IMR-90 (cell line): ENCODE results near the gene CIAO2B. TPM values are rescaled to one million over a fixed set of nuclear protein-coding genes. Genes with fewer than 3 reads are reported as not detected.

Experiments used
- ATAC-seq: fragments of 200-7000 bp; cut with Tn5 transposase; 2 replicates; pipeline ENCODE4 v1.9.1; 2020; ENCODE audit warnings: low read depth, mild to moderate bottlenecking, moderate library complexity
- BruUV-seq: library from RNA; stranded (reverse); fragments of 400-500 nt; replicated peaks from 2 replicates; lab custom pipeline; 2021; lab: Mats Ljungman, UMichigan
- CTCF ChIA-PET: fragments of 300-600 bp; formaldehyde crosslinking; extraction: SDS; loops from one replicate; lab custom pipeline; 2021; ENCODE audit warnings: antibody characterized with exemption; lab: Yijun Ruan, JAX
- POLR2A ChIA-PET: fragments of 300-600 bp; sonication (Branson Sonifier 250); formaldehyde crosslinking; loops from one replicate; lab custom pipeline; 2022; ENCODE audit warnings: antibody characterized with exemption; ENCODE audit not compliant: unreplicated experiment; lab: Charles Lee
- DNase-seq: peaks from one replicate; pipeline ENCODE4 v3.0.0; 2013
- H2AFZ ChIP-seq: replicated peaks from 2 replicates; pipeline ENCODE3; 2013; ENCODE audit warnings: low read length, mild to moderate bottlenecking; ENCODE audit not compliant: poor library complexity
- H2AK5ac ChIP-seq: 2 replicates; pipeline ENCODE4 v1.6.1; 2013; ENCODE audit warnings: low read depth, low read length, inconsistent platforms
- H2AK9ac ChIP-seq: replicated peaks from 2 replicates; pipeline ENCODE3; 2013; ENCODE audit warnings: mild to moderate bottlenecking, low read depth, low read length, moderate library complexity; ENCODE audit not compliant: poor library complexity
- H2BK120ac ChIP-seq: 2 replicates; pipeline ENCODE4 v1.6.1; 2013; ENCODE audit warnings: low read depth, low read length, inconsistent platforms
- H2BK15ac ChIP-seq: 3 replicates; pipeline ENCODE4 v1.6.1; 2013; ENCODE audit warnings: low read depth, low read length, inconsistent platforms
- H2BK20ac ChIP-seq: 2 replicates; pipeline ENCODE4 v1.6.1; 2013; ENCODE audit warnings: low read depth, mild to moderate bottlenecking, inconsistent platforms, low read length, moderate library complexity
- H2BK5ac ChIP-seq: 2 replicates; pipeline ENCODE4 v1.6.1; 2013; ENCODE audit warnings: mild to moderate bottlenecking, low read depth, low read length, inconsistent platforms; ENCODE audit not compliant: poor library complexity, severe bottlenecking
- H3K14ac ChIP-seq: replicated peaks from 2 replicates; pipeline ENCODE4 v1.6.1; 2013; ENCODE audit warnings: low read depth, low read length, inconsistent platforms
- H3K18ac ChIP-seq: 2 replicates; pipeline ENCODE4 v1.6.1; 2013; ENCODE audit warnings: low read depth, low read length, control low read depth
- H3K23ac ChIP-seq: 2 replicates; pipeline ENCODE4 v1.6.1; 2013; ENCODE audit warnings: low read depth, low read length, inconsistent platforms
- H3K27ac ChIP-seq: 2 replicates; pipeline ENCODE4 v1.5.1; 2013; ENCODE audit warnings: mild to moderate bottlenecking, control low read depth, low read length; ENCODE audit not compliant: insufficient read depth
- H3K27me3 ChIP-seq: 2 replicates; pipeline ENCODE4 v1.6.1; 2013; ENCODE audit warnings: low read length; ENCODE audit not compliant: control insufficient read depth, insufficient read depth
- H3K36me3 ChIP-seq: 2 replicates; pipeline ENCODE4 v1.6.1; 2013; ENCODE audit warnings: low read length, mixed read lengths; ENCODE audit not compliant: control insufficient read depth, insufficient read depth
- H3K4ac ChIP-seq: 2 replicates; pipeline ENCODE4 v1.6.1; 2013; ENCODE audit warnings: low read depth, low read length, inconsistent platforms
- H3K4me1 ChIP-seq: 2 replicates; pipeline ENCODE4 v1.6.1; 2013; ENCODE audit warnings: low read length, mixed read lengths; ENCODE audit not compliant: control insufficient read depth, insufficient read depth
- H3K4me2 ChIP-seq: 2 replicates; pipeline ENCODE4 v1.6.1; 2013; ENCODE audit warnings: low read depth, mild to moderate bottlenecking, control low read depth, low read length, moderate library complexity
- H3K4me3 ChIP-seq: 2 replicates; pipeline ENCODE4 v1.5.1; 2013; ENCODE audit warnings: low read depth, mild to moderate bottlenecking, control low read depth, low read length, moderate library complexity; ENCODE audit not compliant: insufficient read depth
- H3K56ac ChIP-seq: 2 replicates; pipeline ENCODE4 v1.6.1; 2013; ENCODE audit warnings: low read length, inconsistent platforms; ENCODE audit not compliant: insufficient read depth; ENCODE audit errors: extremely low read depth
- H3K79me1 ChIP-seq, 2 experiments: 2 replicates each; pipeline ENCODE4 v1.6.1; 2013; ENCODE audit warnings: low read length in 2 of 2, inconsistent platforms in 1 of 2, low read depth in 1 of 2
- H3K9ac ChIP-seq: 2 replicates; pipeline ENCODE4 v1.6.1; 2013; ENCODE audit warnings: low read depth, low read length, control low read depth
- H3K9me1 ChIP-seq: 2 replicates; pipeline ENCODE4 v1.6.1; 2013; ENCODE audit warnings: low read length, inconsistent platforms; ENCODE audit not compliant: insufficient read depth
- H3K9me3 ChIP-seq: 2 replicates; pipeline ENCODE4 v1.6.1; 2013; ENCODE audit warnings: low read length; ENCODE audit not compliant: control insufficient read depth, insufficient read depth
- H4K20me1 ChIP-seq: 2 replicates; pipeline ENCODE4 v1.6.1; 2013; ENCODE audit warnings: low read length, inconsistent platforms; ENCODE audit not compliant: insufficient read depth
- H4K5ac ChIP-seq: 2 replicates; pipeline ENCODE4 v1.6.1; 2013; ENCODE audit warnings: mild to moderate bottlenecking, low read depth, low read length, control low read depth
- H4K8ac ChIP-seq, 2 experiments: 2 replicates each; pipeline ENCODE4 v1.6.1; 2013; ENCODE audit warnings: low read depth in 2 of 2, low read length in 2 of 2, control low read depth in 1 of 2, inconsistent platforms in 1 of 2
- H4K91ac ChIP-seq: 2 replicates; pipeline ENCODE4 v1.6.1; 2013; ENCODE audit warnings: low read depth, low read length, inconsistent platforms; ENCODE audit not compliant: insufficient read depth
- FOS ChIP-seq: fragments of 150-350 bp; IDR thresholded peaks from 2 replicates; pipeline ENCODE4 v1.6.1; 2016; ENCODE audit warnings: low read depth, low read length
- MAFK ChIP-seq: IDR thresholded peaks from 2 replicates; pipeline ENCODE4 v1.6.1; 2012; ENCODE audit warnings: low read depth, low read length, improper control_type of control experiment
- MXI1 ChIP-seq: IDR thresholded peaks from 2 replicates; pipeline ENCODE4 v1.6.1; 2012; ENCODE audit warnings: low read depth, mild to moderate bottlenecking, low read length, moderate library complexity, borderline replicate concordance
- RAD21 ChIP-seq: IDR thresholded peaks from 2 replicates; pipeline ENCODE4 v1.6.1; 2012; ENCODE audit warnings: low read length, improper control_type of control experiment
- WGBS, 2 experiments: methylation state at CpG; one replicate each; pipeline versions ENCODE4 v1.1.5 to v1.1.7; 2013; ENCODE audit warnings: missing lambda C conversion rate in 2 of 2; ENCODE audit not compliant: insufficient read length in 1 of 2; ENCODE audit errors: extremely low coverage in 2 of 2; 5-methylcytosine and 5-hydroxymethylcytosine counted together
- dilution Hi-C: fragments of 300-500 bp; cut with HindIII; formaldehyde crosslinking; loops from one replicate; pipeline ENCODE4 v1.14.3; 2018; ENCODE audit warnings: low sequenced_read_pairs; ENCODE audit not compliant: unreplicated experiment
- in situ Hi-C: fragments of 300-500 bp; cut with MboI; formaldehyde crosslinking; loops from 3 replicates; pipeline ENCODE4 v1.14.3; 2019; ENCODE audit warnings: low sequenced_read_pairs, inconsistent platforms, mixed read lengths
- intact Hi-C: fragments of 100-400 bp; cut with micrococcal nuclease; formaldehyde crosslinking; loops from 2 replicates; pipeline ENCODE4 v1.10.0; 2022
- polyA plus RNA-seq, 3 experiments: library from polyadenylated mRNA; depleted of rRNA; stranded (reverse); fragments of >200 nt; gene quantifications; 2 replicates each; pipeline ENCODE4 v1.2.3, GENCODE V29; 2012; ENCODE audit warnings: low replicate concordance in 1 of 3
- total RNA-seq: library from RNA; depleted of rRNA; stranded (reverse); fragments of >200 nt; gene quantifications from 2 replicates; pipeline ENCODE4 v1.2.3, GENCODE V29; 2012

The CIAO2B gene
- total and polyA plus RNA-seq, 2 of the 4 experiments (the other 2 are of a cell fraction), result 148 to 234 TPM

DNA sequence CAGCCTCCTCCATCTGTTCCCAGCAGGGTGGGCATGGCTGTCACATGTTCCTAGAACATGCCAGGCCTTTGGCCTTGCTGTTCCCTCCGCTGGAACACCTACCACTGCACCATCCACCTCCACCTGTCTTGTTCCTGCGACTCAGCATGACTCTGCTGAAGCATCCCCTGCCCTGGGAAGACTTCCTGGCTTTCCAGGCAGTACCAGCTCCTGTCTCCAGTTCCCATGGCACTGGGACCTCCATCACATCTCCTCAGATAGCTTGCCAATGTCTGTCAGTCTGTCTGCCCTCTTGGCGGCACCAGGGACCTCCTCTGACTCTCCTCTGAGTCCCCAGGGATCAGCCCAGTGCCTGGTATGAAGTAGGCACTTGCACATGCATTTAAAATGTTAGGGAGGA, 38.2 kb downstream of the CIAO2B start:
- intact Hi-C loops, result loop anchor here (1.0 to 10.0 kb wide), 4 partner anchors 31 to 259 kb away; partner anchors contain the start of genes B3GNT9, CES2, CIAO2B and FBXL8
- Histone ChIP-seq H3K4me1 (peaks cover 23% of the 10 kb centered on the region), H4K5ac (peak overlapping the region; percentile 44; the same call in 1 of the 2 replicates), H3K4me3 (no peak overlapping the region), H3K18ac (no peak overlapping the region), H2AFZ (no peak overlapping the region), H3K9me3 (no peaks in the 10 kb centered on the region), H3K27ac (no peak overlapping the region), H3K36me3 (peaks cover 4% of the 10 kb centered on the region; the same call in 1 of the 2 replicates), H3K27me3 (no peaks in the 10 kb centered on the region), H2BK120ac (no peak overlapping the region), H2AK5ac (peak overlapping the region; percentile 82), H3K9me1 (peaks cover 20% of the 10 kb centered on the region), H3K4me2 (no peak overlapping the region), H2BK20ac (no peak overlapping the region), H3K9ac (no peak overlapping the region), H3K79me1 (no peaks in the 10 kb centered on the region; a peak in 2 of 4 replicates), H2BK5ac (no peak overlapping the region), H3K4ac (0 out of 2 replicates have a peak overlapping the region, but pooled peaks have one; percentile 19), H2AK9ac (peak overlapping the region; percentile 42), H4K91ac (no peak overlapping the region), H4K20me1 (no peaks in the 10 kb centered on the region), H3K14ac (no peak overlapping the region), H3K23ac (no peak overlapping the region), H3K56ac (no peak overlapping the region), H2BK15ac (no peak overlapping the region), H4K8ac (no peak overlapping the region)
- no peak for DNase-seq
- no TSS peak for BruUV-seq
- dilution Hi-C loops, result no loop called here
- no peak for TF ChIP-seq FOS
- no peak for TF ChIP-seq RAD21
- no peak for TF ChIP-seq MAFK
- TF ChIP-seq MXI1, result no peak
- in situ Hi-C loops, result loop anchor here (5.0 kb wide), 1 partner anchor 36 kb away; the partner anchor contains the start of gene CIAO2B
- ChIA-PET CTCF (interaction anchor here (0.8 to 1.8 kb wide), 4 partner anchors 10 to 51 kb away, joined by 3 to 20 read pairs (median 6); partner anchors contain the start of gene RRAD), POLR2A (no interaction called here)
- 93% methylated on average over 2 of the region's 3 CpGs; no CpG with 5 or more reads in 1 of the 2 experiments for WGBS, 2 experiments
- ATAC-seq, result no peak
